Activated B cell treated with CpG ODN at 0.5 μM for 24 hours (primary cell): ENCODE results near the gene PPP6R2. TPM values are rescaled to one million over a fixed set of nuclear protein-coding genes. Genes with fewer than 3 reads are reported as not detected.

Source experiments
- ATAC-seq: fragments of 200-7000 bp; cut with Tn5 transposase; one replicate; pipeline ENCODE4 v1.10.0; 2021; ENCODE audit warnings: low read depth, mild to moderate bottlenecking, moderate library complexity
- CTCF ChIA-PET: fragments of 350-600 bp; sonication (Branson Sonifier 250); formaldehyde crosslinking; loops from one replicate; lab custom pipeline; 2021; ENCODE audit warnings: antibody characterized with exemption; lab: Charles Lee
- POLR2A ChIA-PET: fragments of 350-600 bp; sonication (Branson Sonifier 250); formaldehyde crosslinking; loops from one replicate; lab custom pipeline; 2021; ENCODE audit warnings: antibody characterized with exemption; lab: Charles Lee
- DNase-seq: peaks from one replicate; pipeline ENCODE4 v3.0.0; 2022
- H3K27ac Mint-ChIP-seq: one replicate; pipeline ENCODE4 v1.8.0; 2020; ENCODE audit warnings: mixed read lengths
- H3K27me3 Mint-ChIP-seq: one replicate; pipeline ENCODE4 v1.8.0; 2021; ENCODE audit warnings: mixed read lengths
- H3K36me3 Mint-ChIP-seq: one replicate; pipeline ENCODE4 v1.8.0; 2021; ENCODE audit warnings: low read depth, mixed read lengths
- H3K4me1 Mint-ChIP-seq: one replicate; pipeline ENCODE4 v1.8.0; 2021; ENCODE audit warnings: mixed read lengths
- H3K4me3 Mint-ChIP-seq: one replicate; pipeline ENCODE4 v1.8.0; 2020; ENCODE audit warnings: mild to moderate bottlenecking, mixed read lengths
- H3K9me3 Mint-ChIP-seq: one replicate; pipeline ENCODE4 v1.8.0; 2020; ENCODE audit warnings: mixed read lengths
- intact Hi-C: fragments of 100-400 bp; cut with micrococcal nuclease; formaldehyde crosslinking; loops from one replicate; pipeline ENCODE4 v1.15.1; 2024
- total RNA-seq: library from RNA; stranded (reverse); gene quantifications from 2 replicates; pipeline ENCODE4 v1.2.3, GENCODE V29; 2022
- TF ChIP-seq, protein P1 (sequence below): fragments of 200-600 bp; IDR thresholded peaks from one replicate; pipeline ENCODE4 v1.8.0; 2022; ENCODE audit warnings: antibody characterized with exemption, mild to moderate bottlenecking

PPP6R2 gene
- total RNA-seq, 1 donor from 2014 or later = 77.3 TPM

DNA sequence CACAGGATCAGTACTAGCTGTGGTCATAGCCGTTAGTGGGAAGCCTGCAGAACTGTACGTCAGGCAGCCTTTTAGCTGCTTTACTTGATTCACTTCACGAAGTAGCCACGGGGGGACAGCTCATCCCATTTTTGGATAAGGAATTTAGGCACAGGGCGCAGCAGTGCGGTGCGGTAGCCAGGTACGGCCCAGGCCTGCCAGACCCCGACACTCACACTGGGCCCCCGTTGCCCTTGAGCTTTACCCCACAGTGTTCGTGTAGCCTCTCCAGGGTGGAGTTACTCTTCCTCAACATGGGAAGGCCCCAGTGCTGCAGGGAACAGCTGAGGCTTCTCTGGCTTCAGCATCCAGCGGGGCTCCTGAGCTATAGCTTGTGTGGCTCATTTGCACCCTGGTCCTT is 72.3 kb downstream of the PPP6R2 start:
- CTCF ChIA-PET = no interaction called here
- TF ChIP-seq, protein P1, sequence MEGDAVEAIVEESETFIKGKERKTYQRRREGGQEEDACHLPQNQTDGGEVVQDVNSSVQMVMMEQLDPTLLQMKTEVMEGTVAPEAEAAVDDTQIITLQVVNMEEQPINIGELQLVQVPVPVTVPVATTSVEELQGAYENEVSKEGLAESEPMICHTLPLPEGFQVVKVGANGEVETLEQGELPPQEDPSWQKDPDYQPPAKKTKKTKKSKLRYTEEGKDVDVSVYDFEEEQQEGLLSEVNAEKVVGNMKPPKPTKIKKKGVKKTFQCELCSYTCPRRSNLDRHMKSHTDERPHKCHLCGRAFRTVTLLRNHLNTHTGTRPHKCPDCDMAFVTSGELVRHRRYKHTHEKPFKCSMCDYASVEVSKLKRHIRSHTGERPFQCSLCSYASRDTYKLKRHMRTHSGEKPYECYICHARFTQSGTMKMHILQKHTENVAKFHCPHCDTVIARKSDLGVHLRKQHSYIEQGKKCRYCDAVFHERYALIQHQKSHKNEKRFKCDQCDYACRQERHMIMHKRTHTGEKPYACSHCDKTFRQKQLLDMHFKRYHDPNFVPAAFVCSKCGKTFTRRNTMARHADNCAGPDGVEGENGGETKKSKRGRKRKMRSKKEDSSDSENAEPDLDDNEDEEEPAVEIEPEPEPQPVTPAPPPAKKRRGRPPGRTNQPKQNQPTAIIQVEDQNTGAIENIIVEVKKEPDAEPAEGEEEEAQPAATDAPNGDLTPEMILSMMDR = no peak
- no peak overlapping the region for H3K27ac Mint-ChIP-seq
- H3K4me3 Mint-ChIP-seq = no peak overlapping the region
- no peaks in the 10 kb centered on the region for H3K9me3 Mint-ChIP-seq
- H3K4me1 Mint-ChIP-seq = no peaks in the 10 kb centered on the region
- intact Hi-C loops = no loop called here
- no peaks in the 10 kb centered on the region for H3K27me3 Mint-ChIP-seq
- POLR2A ChIA-PET = no interaction called here
- peaks cover 69% of the 10 kb centered on the region for H3K36me3 Mint-ChIP-seq
- ATAC-seq (no peak), DNase-seq (no peak)

DNA sequence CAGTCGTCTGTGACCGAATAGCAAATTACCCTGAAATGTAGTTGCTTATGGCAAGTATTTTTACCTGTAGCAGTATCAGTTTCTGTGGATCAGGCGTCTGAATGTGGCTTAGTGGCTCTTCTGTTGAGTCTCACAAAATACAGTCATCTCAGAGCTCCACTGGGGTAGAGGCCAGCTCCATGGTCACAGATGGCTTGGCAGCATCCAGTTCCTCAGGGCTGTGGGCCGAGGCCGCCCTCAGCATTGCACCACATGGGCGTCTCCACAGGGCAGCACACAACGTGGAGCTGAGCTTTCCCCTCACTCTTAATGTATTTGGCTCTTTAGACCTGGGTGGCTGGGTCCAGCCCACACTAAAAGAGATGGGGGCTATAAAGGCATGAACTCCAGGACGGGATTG is 73.9 kb downstream of the PPP6R2 start:
- Mint-ChIP-seq H3K36me3 (peaks cover 72% of the 10 kb centered on the region), H3K4me1 (no peaks in the 10 kb centered on the region), H3K27ac (no peak overlapping the region), H3K27me3 (no peaks in the 10 kb centered on the region), H3K9me3 (no peaks in the 10 kb centered on the region), H3K4me3 (no peak overlapping the region)
- POLR2A ChIA-PET = no interaction called here
- ATAC-seq (no peak), DNase-seq (no peak)
- CTCF ChIA-PET = no interaction called here
- intact Hi-C loops = no loop called here
- TF ChIP-seq, protein P1 = no peak

DNA sequence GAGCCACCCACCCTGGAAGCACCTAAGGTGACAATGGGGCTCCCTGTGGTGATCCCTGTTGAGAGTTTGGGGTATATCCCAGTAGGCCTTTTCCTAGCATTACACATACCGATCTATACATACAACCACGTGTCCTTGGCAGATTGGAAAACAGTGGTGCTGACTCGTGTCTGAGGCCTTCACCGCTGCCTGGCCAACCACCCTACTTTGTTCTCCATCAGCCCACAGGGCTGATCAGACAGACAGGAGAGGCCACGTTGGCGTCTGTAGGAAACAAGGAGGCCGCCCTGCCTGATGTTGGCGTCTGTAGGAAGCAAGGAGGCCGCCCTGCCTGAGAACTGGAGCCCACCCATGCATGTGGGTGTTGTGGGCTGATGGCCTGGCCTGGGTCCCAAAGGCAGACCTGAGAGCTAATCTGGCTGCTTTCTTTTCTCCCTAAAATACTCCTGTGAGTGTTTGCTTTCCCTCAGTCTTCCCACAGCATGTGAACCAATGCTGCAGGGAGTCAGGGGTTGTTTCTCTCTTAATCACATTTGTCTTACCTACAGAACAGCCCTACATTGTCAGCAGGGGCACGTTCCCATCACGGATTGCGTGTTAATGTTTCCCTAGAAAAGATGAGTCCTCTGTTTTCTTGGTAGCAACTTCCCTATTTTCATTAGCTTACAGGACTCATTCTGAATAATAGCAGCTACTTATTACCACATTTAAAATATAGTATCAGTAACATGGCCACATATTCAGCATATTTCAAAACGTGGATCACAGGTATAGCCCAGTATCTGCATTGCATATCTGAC is 74.5 kb downstream of the PPP6R2 start:
- CTCF ChIA-PET = no interaction called here
- no peak for ATAC-seq
- Mint-ChIP-seq H3K36me3 (peaks cover 78% of the 10 kb centered on the region), H3K27me3 (no peaks in the 10 kb centered on the region), H3K4me1 (no peaks in the 10 kb centered on the region), H3K9me3 (no peaks in the 10 kb centered on the region), H3K4me3 (no peak overlapping the region), H3K27ac (no peak overlapping the region)
- intact Hi-C loops = no loop called here
- TF ChIP-seq, protein P1 = no peak
- POLR2A ChIA-PET = no interaction called here
- no peak for DNase-seq

DNA sequence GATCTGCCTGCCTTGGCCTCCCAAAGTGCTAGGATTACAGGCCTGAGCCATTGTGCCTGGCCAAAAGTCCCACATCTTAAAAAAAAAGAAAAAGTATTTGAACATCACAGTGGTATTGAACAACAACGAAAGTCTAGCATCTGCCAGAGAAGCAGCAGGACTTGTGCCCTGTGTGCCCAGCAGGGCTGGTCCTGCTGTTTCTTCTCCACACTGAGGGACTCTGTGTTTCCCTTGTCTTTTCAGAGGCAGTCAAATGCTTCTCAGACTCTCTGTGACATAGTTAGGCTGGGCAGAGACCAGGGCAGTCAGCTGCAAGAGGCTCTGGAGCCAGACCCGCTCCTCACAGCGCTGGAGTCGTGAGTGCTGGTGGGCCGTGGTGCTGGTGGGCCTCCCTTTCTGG is 75.5 kb downstream of the PPP6R2 start:
- Mint-ChIP-seq H3K36me3 (peaks cover 84% of the 10 kb centered on the region), H3K27ac (no peak overlapping the region), H3K9me3 (no peaks in the 10 kb centered on the region), H3K4me1 (no peaks in the 10 kb centered on the region), H3K27me3 (no peaks in the 10 kb centered on the region), H3K4me3 (no peak overlapping the region)
- intact Hi-C loops = no loop called here
- POLR2A ChIA-PET = no interaction called here
- no peak for DNase-seq
- CTCF ChIA-PET = no interaction called here
- TF ChIP-seq, protein P1 = no peak
- ATAC-seq = no peak

DNA sequence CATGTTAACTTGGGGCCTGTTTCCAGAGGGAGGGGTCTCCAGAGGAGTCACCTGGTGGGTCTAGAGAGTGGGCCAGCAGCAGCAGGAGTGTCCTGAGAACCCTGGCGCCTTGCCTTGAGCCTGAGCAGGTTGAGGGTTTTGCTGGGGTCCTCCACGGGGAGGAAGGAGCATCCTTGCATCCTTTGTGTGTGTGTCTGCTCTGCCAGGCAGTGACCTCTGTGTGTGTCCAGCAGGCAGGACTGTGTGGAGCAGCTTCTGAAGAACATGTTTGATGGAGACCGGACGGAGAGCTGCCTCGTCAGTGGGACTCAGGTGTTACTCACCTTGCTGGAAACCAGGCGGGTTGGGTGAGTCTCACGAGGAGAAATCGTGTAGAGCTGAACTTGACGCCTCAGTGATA is 76.0 kb downstream of the PPP6R2 start:
- H3K9me3 Mint-ChIP-seq = no peaks in the 10 kb centered on the region
- CTCF ChIA-PET = no interaction called here
- peaks cover 84% of the 10 kb centered on the region for H3K36me3 Mint-ChIP-seq

More for the DNA sequence above, 76.0 kb downstream of the PPP6R2 start:
- TF ChIP-seq, protein P1 = no peak
- H3K4me1 Mint-ChIP-seq = no peaks in the 10 kb centered on the region
- POLR2A ChIA-PET = no interaction called here
- no peak overlapping the region for H3K27ac Mint-ChIP-seq
- intact Hi-C loops = no loop called here
- DNase-seq = no peak
- ATAC-seq = no peak
- no peak overlapping the region for H3K4me3 Mint-ChIP-seq
- no peaks in the 10 kb centered on the region for H3K27me3 Mint-ChIP-seq
